ENCODE measurements around the gene COG1. TPM values are rescaled to one million over a fixed set of nuclear protein-coding genes. Genes with fewer than 3 reads are reported as not detected.

COG1 gene
- total and polyA plus RNA-seq, 2 donors (not counting 1 experiment from before 2014, with no cell fraction given): 20.0 to 21.0 TPM

DNA sequence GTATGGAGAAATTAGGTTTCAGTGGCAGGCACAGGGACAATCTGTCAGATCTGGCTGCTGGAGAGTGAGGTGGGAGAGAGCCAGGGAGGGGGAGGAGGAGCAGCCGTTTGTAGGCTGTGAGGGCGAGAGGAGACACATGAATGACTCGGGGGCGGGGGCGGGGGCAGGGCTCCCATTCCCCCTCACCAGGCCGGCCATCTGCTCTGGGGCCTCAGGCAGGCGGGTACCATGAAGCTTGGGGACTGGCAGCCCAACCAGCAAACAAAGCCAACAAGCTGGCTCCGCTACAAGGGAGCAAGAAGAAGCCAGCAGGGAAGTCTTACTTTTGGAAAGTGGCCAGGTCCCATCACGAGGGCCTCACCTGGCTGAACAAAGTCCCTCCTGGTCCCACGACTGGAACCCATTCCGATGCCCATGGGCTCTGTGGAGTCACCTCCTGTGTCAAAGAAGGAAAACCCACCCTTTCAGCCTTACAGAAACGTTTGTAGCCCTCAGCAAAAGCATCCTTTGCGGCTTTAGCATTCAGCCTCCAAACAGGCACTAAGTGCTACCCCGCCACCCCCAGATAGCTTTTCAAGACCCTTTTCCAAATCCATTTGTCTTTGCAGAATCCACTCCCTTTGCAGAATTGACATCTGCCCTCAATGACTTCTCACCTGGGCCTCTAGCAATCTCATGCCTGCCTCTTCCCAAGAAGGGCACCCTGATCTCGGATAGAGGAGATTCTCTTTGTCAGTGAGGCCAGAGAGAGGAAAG is 37.3 kb upstream of the COG1 start:
- Histone ChIP-seq H3K4me3 (replicated peaks in 1 of 4; ENCODE audit: control extremely low read depth in 1 of 4, insufficient read depth in 1 of 4, low read depth in 3 of 4, low read length in 4 of 4) (no peak overlapping the region), H4K20me1 (ENCODE audit: control insufficient read depth, extremely low read depth, insufficient read depth, low read length) (no peaks in the 10 kb centered on the region), H3K4me1 (ENCODE audit: control insufficient read depth, extremely low read depth, insufficient read depth, low read length) (peaks cover 2% of the 10 kb centered on the region), H3K36me3 (ENCODE audit: control insufficient read depth, insufficient read depth, low read length) (no peaks in the 10 kb centered on the region), H2AFZ (ENCODE audit: low read length) (peak overlapping the region; percentile 83), H3K4me2 (ENCODE audit: extremely low read depth, insufficient read depth, low read length) (peak overlapping the region; percentile 8), H3K9ac (ENCODE audit: insufficient read depth, low read length) (no peak overlapping the region), H3K79me2 (ENCODE audit: control insufficient read depth, insufficient read depth, low read length) (no peaks in the 10 kb centered on the region), H3K9me3 (ENCODE audit: control insufficient read depth, insufficient read depth, low read depth, low read length) (no peaks in the 10 kb centered on the region), H3K27me3 (ENCODE audit: control insufficient read depth, insufficient read depth, low read length) (no peaks in the 10 kb centered on the region), H3K27ac (ENCODE audit: insufficient read depth, low read length) (no peak overlapping the region)
- TF ChIP-seq CTCF (conservative IDR thresholded peaks at IDR 0.05 in 1 of 2, IDR thresholded peaks at IDR 0.05 in 1 of 2; ENCODE audit: low read depth in 1 of 2, low read length in 2 of 2) (no peak), EZH2 (IDR thresholded peaks at IDR 0.05; ENCODE audit: low read length, missing control alignments) (no peak)
- no peak for DNase-seq (ENCODE audit: low read depth in 2 of 2)

- peak overlapping the region; percentile 8 for H3K4me2 ChIP-seq (ENCODE audit: extremely low read depth, insufficient read depth, low read length)
- peak; percentile 39 for TF ChIP-seq EZH2 (IDR thresholded peaks at IDR 0.05; ENCODE audit: low read length, missing control alignments)
- peak; percentile 87 to 91 for TF ChIP-seq CTCF (conservative IDR thresholded peaks at IDR 0.05 in 1 of 2, IDR thresholded peaks at IDR 0.05 in 1 of 2; ENCODE audit: low read depth in 1 of 2, low read length in 2 of 2)
- no peaks in the 10 kb centered on the region for H3K27me3 ChIP-seq (ENCODE audit: control insufficient read depth, insufficient read depth, low read length)
- H3K4me1 ChIP-seq (ENCODE audit: control insufficient read depth, extremely low read depth, insufficient read depth, low read length): peaks cover 2% of the 10 kb centered on the region
- H3K4me3 ChIP-seq (replicated peaks in 1 of 4; ENCODE audit: control extremely low read depth in 1 of 4, insufficient read depth in 1 of 4, low read depth in 3 of 4, low read length in 4 of 4): no peak overlapping the region
- H3K27ac ChIP-seq (ENCODE audit: insufficient read depth, low read length): no peak overlapping the region
- H3K79me2 ChIP-seq (ENCODE audit: control insufficient read depth, insufficient read depth, low read length): no peaks in the 10 kb centered on the region
- no peaks in the 10 kb centered on the region for H4K20me1 ChIP-seq (ENCODE audit: control insufficient read depth, extremely low read depth, insufficient read depth, low read length)
- H2AFZ ChIP-seq (ENCODE audit: low read length): peak overlapping the region; percentile 83
- no peaks in the 10 kb centered on the region for H3K9me3 ChIP-seq (ENCODE audit: control insufficient read depth, insufficient read depth, low read depth, low read length)
- no peak overlapping the region for H3K9ac ChIP-seq (ENCODE audit: insufficient read depth, low read length)
- peak; percentile 59 to 67 for DNase-seq (ENCODE audit: low read depth in 2 of 2)
- H3K36me3 ChIP-seq (ENCODE audit: control insufficient read depth, insufficient read depth, low read length): no peaks in the 10 kb centered on the region
Observed at GRCh38 chr17:73156166-73156840, 36.6 kb upstream of the COG1 start.

DNA sequence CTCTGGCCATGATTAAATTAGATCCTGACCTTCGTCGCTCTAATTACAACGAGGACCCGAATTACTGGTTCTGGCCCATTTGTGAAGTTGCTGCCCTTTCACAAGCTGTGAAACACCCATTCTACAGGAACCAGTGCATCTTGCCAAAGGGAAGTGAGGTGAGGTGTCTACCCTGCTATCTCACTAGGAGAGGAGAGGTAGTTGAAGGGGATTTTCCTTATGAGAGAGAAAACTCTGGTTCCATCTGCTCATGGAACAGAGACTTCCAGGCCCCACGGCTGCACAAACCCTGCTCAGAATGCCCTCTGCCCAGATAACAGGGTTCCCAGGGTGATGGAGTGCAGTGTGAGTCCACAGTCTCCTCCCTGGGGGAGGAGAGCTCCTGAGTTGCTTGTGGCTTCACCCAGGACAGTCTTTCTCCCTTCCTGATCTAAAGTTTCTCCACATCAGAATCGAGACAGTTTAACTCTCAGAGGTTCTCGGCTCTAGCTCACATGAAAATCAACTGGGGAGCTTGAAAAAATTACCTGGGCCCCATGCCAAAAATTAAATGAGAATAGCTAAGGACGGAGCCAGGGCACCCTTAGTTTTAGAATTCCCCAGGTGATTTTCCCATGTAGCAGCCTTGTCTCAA is 35.9 kb upstream of the COG1 start:
- H3K27me3 ChIP-seq (ENCODE audit: control insufficient read depth, insufficient read depth, low read length): no peaks in the 10 kb centered on the region
- H3K9ac ChIP-seq (ENCODE audit: insufficient read depth, low read length): no peak overlapping the region
- H3K27ac ChIP-seq (ENCODE audit: insufficient read depth, low read length): no peak overlapping the region
- no peaks in the 10 kb centered on the region for H3K79me2 ChIP-seq (ENCODE audit: control insufficient read depth, insufficient read depth, low read length)
- H3K4me1 ChIP-seq (ENCODE audit: control insufficient read depth, extremely low read depth, insufficient read depth, low read length): peaks cover 2% of the 10 kb centered on the region
- no peak overlapping the region for H3K4me3 ChIP-seq (replicated peaks in 1 of 4; ENCODE audit: control extremely low read depth in 1 of 4, insufficient read depth in 1 of 4, low read depth in 3 of 4, low read length in 4 of 4)
- no peak for DNase-seq (ENCODE audit: low read depth in 2 of 2)
- H3K36me3 ChIP-seq (ENCODE audit: control insufficient read depth, insufficient read depth, low read length): no peaks in the 10 kb centered on the region
- no peak overlapping the region for H2AFZ ChIP-seq (ENCODE audit: low read length)
- H3K9me3 ChIP-seq (ENCODE audit: control insufficient read depth, insufficient read depth, low read depth, low read length): no peaks in the 10 kb centered on the region
- H4K20me1 ChIP-seq (ENCODE audit: control insufficient read depth, extremely low read depth, insufficient read depth, low read length): no peaks in the 10 kb centered on the region
- no peak for TF ChIP-seq CTCF (conservative IDR thresholded peaks at IDR 0.05 in 1 of 2, IDR thresholded peaks at IDR 0.05 in 1 of 2; ENCODE audit: low read depth in 1 of 2, low read length in 2 of 2)
- TF ChIP-seq EZH2 (IDR thresholded peaks at IDR 0.05; ENCODE audit: low read length, missing control alignments): no peak
- H3K4me2 ChIP-seq (ENCODE audit: extremely low read depth, insufficient read depth, low read length): no peak overlapping the region

Measured in fibroblast of lung (primary cell).